ENCODE data around the gene OR52K1. TPM values are rescaled to one million over a fixed set of nuclear protein-coding genes. Genes with fewer than 3 reads are reported as not detected.
"Not testable (repeated sequence)": the region's sequence is repeated elsewhere in the genome, so short reads cannot be mapped to it uniquely, and the experiment has no call there.

OR52K1 gene
- total RNA-seq, 2 donors from 2014 or later, result not detected

- H3K9me3 ChIP-seq, result no peaks in the 10 kb centered on the region
- H3K4me3 ChIP-seq, result no peak overlapping the region
- no peaks in the 10 kb centered on the region for H3K4me1 ChIP-seq
- H3K36me3 ChIP-seq, result no peaks in the 10 kb centered on the region
- TF ChIP-seq CTCF (IDR thresholded peaks at IDR 0.05), result no peak
- H3K27me3 ChIP-seq, result no peaks in the 10 kb centered on the region
- H3K27ac ChIP-seq, result no peak overlapping the region
- no peak for DNase-seq (ENCODE audit: low spot score)
Observed at GRCh38 chr11:4527926-4528325, 45.5 kb downstream of the OR52K1 start.

GRCh38 chr11:4531686-4532085 is 49.2 kb downstream of the OR52K1 start:
- H3K27ac ChIP-seq, H3K9me3 ChIP-seq: not testable (repeated sequence)

GRCh38 chr11:4539603-4540219 is 57.3 kb downstream of the OR52K1 start:
- TF ChIP-seq CTCF (IDR thresholded peaks at IDR 0.05), result peak; percentile 79 to 81
- Histone ChIP-seq H3K36me3 (no peaks in the 10 kb centered on the region), H3K27ac (no peak overlapping the region), H3K9me3 (no peaks in the 10 kb centered on the region), H3K4me1 (no peaks in the 10 kb centered on the region), H3K27me3 (no peaks in the 10 kb centered on the region), H3K4me3 (no peak overlapping the region)
- peak; percentile 68 for DNase-seq (ENCODE audit: low spot score)

More at GRCh38 chr11:4531686-4532085, 49.2 kb downstream of the OR52K1 start:
- H3K4me1 ChIP-seq; H3K4me3 ChIP-seq; DNase-seq (ENCODE audit: low spot score); H3K36me3 ChIP-seq; H3K27me3 ChIP-seq: not testable (repeated sequence)

- H3K9me3 ChIP-seq, result no peaks in the 10 kb centered on the region
- no peak overlapping the region for H3K27ac ChIP-seq
- TF ChIP-seq CTCF (IDR thresholded peaks at IDR 0.05), result no peak
- H3K4me3 ChIP-seq, result no peak overlapping the region
- no peaks in the 10 kb centered on the region for H3K27me3 ChIP-seq
- no peaks in the 10 kb centered on the region for H3K4me1 ChIP-seq
- no peaks in the 10 kb centered on the region for H3K36me3 ChIP-seq
- no peak for DNase-seq (ENCODE audit: low spot score)
Observed at GRCh38 chr11:4541071-4541470, 58.6 kb downstream of the OR52K1 start.

Other genes starting within 250 kb of the OR52K1 start
- gene OR52B4, start 114.3 kb upstream of the OR52K1 start, total RNA-seq, result not detected
- gene TRIM21, start 88.9 kb upstream of the OR52K1 start, total RNA-seq, result 10 to 100 TPM in 1 of 2 donors, 1 to 10 TPM in 1; 6.7 to 11.4 TPM
- not detected for gene OR52K2, start 33.4 kb upstream of the OR52K1 start, total RNA-seq
- not detected for gene OR52M1, start 62.5 kb downstream of the OR52K1 start, total RNA-seq
- not detected for gene OR52I2, start 99.1 kb downstream of the OR52K1 start, total RNA-seq
- gene OR52I1, start 111.4 kb downstream of the OR52K1 start, total RNA-seq, result not detected
- gene TRIM68, start 125.6 kb downstream of the OR52K1 start, total RNA-seq, result 1 to 10 TPM; 7.5 to 9.6 TPM
- gene OR51D1, start 154.8 kb downstream of the OR52K1 start, total RNA-seq, result not detected
- gene OR51E1, start 161.3 kb downstream of the OR52K1 start, total RNA-seq, result 1 to 10 TPM in 1 of 2 donors, under 1 TPM in 1; 0.12 to 1.3 TPM
- under 1 TPM in 1 of 2 donors, not detected in 1; 0.15 TPM for gene OR51E2, start 215.2 kb downstream of the OR52K1 start, total RNA-seq
- gene MMP26, start 222.1 kb downstream of the OR52K1 start, total RNA-seq, result not detected